HG02943 (cell line): ENCODE results near the gene CEP72.
"Not testable (repeated sequence)": the region's sequence is repeated elsewhere in the genome, so short reads cannot be mapped to it uniquely, and the experiment has no call there.

ENCODE experiments used
- ATAC-seq: cut with Tn5 transposase; IDR thresholded peaks from one replicate; pipeline ENCODE4 v1.9.1; 2021; ENCODE audit warnings: mild to moderate bottlenecking, low read depth, moderate library complexity; ENCODE audit not compliant: unreplicated experiment

CEP72 gene

GRCh38 chr5:595285-595875 lies 16.8 kb upstream of the CEP72 start:
- ATAC-seq = no peak

DNA sequence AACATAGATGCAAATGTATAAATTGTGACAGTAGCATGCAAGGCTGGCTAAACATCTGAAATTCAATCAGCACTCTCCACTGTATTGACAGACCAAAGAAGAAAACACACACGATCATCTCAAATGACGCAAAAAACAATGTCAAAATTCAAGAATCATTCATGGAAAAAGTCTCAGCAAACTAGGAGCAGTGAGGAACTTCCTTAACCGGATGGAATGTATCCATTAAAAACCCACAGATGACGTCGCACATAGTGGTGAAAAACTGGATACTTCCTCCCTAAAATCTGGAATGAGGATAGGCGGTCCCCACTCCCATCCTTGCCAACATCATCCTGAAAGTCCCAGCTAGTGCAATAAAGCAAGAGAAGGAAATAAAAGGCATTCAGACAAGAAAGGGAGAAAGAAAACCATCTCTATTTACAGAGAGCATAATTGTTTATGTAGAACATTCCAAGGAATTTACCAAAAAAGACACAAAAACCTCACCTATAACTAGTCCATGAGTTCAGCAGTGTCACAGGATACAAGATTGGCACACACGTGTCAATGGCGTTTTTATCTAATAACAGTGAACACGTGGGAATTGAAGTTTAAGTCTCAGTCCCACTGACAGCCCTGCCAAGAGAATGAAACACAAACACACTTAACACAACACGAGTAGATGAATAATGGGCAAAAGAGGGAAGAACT lies 14.1 kb upstream of the CEP72 start:
- ATAC-seq = no peak

- ATAC-seq = no peak
Measured at GRCh38 chr5:598564-598890, 13.6 kb upstream of the CEP72 start.

DNA sequence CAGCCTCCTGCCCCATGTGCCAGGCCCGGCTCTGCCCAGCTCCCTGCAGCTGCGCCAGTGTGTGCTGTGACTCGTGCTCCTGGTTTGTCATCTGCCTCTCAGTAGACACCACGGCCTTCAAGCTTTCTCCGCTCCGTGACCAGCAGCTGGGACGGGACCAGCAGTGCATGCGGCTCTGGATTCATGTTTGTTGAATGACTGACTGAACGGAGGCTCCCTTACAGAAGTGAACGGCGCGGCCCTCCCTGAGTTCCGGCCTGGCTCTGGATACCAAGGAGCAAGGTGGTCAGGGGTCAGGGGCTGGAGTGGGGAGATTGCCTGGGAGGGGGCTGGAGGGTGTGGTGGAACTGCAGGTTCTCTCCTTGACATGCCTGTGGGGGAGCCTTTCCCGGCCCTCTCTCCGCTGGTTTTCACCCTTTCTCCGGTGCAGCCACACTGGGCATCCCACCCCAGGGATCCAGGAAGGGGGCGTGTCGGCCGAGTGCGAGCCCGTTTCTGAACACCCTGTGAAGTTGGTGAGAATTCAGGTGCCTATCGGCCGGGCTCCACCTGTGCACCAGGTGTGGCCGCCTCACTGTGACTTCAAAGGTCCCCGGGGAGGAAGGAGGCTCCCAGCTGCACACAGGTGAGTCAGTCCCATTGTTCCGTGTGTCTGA lies 11.1 kb upstream of the CEP72 start:
- ATAC-seq = no peak

- no peak for ATAC-seq
Measured at GRCh38 chr5:601771-602465, 10.2 kb upstream of the CEP72 start.

DNA sequence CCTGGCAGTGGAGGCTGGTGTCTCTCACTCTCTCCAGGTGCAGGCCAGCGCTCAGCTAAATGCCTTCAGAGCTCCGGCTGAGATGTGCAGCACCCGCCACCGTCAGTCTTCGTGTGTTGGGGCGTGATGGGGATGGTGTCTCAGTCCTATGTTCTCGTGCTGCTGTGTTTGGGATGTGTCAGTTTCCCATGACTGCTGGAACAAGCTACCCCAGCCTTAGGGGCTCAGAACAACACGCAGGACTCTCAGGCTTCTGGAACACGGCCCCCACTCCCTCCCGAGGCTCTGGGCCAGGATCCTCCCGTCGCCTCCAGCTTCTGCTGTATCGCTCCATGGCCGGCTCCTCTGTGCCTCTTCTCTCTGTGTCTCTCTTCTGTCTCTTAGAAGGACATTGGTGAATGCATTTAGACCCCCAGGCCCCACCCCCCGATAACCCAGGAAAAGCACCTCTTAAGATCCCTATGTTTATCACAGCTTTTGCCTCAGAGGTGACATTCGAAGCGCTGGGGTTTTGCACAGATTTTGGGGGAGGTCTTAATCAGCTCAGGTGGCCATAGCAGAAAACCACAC lies 9.6 kb upstream of the CEP72 start:
- no peak for ATAC-seq

DNA sequence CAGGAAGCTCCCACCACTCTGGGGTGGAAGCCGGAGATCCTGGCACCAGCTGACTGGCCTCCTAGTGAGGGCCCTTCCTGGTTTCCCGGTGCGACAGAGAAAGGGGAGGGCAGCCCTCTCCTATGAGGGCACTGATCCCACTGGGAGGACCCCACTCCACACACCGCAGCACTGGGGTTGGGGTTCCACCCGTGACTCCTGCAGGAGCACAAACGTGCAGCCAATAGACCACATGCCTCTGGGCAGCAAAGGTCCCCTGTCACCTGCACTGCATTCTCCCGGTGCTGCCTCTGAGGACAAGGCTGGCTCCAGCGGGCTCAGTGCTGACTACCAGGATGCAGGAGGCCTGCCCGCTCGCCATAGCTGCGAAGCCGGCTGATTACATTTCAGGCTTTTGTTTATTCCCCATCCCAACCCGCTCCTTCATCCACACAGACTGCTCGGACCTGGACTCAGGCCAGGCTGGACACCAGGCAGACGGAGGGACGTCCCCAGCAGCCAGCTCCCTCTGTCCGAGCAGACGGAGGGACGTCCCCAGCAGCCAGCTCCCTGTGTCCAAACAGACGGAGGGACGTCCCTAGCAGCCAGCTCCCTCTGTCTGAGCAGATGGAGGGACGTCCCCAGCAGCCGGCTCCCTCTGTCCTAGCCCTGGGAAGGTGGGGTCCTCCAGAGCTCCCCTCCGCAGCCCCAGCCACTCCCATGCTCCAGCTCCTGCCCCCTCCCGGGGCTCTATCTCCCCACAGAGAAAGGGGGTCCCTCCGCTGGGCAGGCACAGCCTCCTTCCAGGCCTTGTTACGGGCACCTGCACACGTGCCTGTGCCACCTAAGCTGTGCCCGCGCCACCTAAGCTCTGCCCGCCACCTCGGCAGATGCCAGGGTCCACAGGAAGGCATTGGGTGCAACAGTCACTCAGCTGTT lies 8.8 kb upstream of the CEP72 start:
- no peak for ATAC-seq

DNA sequence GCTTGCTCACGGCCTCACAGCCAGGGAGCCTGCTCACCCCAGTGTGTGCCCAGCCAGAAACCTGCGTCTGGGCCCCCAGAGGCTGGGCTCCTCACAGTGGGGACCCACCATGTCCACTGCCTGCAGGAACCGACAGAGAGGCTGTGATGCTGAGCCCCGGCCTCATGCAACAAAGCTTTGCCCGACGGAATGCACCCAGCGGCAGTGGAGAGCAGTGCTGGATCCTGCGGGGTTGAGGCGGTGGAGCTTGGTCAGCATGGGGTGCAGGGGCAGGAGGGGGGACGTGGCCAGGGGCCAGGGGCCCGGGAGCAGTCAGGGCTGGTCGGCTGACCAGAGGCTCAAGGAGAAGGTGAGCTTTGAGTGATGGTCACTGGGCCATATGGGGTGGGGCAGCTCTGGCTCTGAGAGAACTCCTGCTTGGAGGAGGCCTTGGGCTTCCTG lies 7.7 kb upstream of the CEP72 start:
- ATAC-seq = no peak

DNA sequence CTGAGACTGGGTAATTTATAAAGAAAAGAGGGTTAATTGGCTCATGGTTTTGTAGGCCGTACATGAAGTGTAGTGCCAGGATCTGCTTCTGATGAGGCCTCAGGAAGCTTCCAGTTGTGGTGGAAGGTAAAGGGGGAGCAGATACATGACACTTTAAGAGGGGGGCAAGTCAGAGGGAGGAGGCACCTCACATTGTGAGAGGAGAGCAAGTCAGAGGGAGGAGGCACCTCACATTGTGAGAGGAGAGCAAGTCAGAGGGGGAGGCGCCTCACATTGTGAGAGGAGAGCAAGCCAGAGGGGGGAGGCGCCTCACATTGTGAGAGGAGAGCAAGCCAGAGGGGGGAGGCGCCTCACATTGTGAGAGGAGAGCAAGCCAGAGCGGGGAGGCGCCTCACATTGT lies 7.0 kb upstream of the CEP72 start:
- ATAC-seq = not testable (repeated sequence)

DNA sequence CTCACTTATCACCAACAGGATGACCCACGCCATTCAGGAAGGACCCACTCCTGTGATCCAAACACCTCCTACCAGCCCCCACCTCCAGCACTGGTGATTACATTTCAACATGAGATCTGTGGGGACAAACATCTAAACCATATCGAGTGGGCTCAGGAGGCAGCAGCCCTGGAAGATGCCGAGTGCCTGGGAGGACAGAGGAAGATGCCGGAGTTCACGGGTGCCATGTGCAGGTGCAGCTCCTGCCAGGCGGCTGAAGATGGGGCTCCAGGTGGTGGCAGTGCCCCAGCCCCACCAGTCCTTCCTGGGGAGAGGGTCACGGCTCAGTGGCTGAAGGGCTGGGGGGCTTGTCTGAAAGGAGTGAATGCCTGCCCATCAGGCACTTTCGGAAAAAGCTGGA lies 6.1 kb upstream of the CEP72 start:
- no peak for ATAC-seq

DNA sequence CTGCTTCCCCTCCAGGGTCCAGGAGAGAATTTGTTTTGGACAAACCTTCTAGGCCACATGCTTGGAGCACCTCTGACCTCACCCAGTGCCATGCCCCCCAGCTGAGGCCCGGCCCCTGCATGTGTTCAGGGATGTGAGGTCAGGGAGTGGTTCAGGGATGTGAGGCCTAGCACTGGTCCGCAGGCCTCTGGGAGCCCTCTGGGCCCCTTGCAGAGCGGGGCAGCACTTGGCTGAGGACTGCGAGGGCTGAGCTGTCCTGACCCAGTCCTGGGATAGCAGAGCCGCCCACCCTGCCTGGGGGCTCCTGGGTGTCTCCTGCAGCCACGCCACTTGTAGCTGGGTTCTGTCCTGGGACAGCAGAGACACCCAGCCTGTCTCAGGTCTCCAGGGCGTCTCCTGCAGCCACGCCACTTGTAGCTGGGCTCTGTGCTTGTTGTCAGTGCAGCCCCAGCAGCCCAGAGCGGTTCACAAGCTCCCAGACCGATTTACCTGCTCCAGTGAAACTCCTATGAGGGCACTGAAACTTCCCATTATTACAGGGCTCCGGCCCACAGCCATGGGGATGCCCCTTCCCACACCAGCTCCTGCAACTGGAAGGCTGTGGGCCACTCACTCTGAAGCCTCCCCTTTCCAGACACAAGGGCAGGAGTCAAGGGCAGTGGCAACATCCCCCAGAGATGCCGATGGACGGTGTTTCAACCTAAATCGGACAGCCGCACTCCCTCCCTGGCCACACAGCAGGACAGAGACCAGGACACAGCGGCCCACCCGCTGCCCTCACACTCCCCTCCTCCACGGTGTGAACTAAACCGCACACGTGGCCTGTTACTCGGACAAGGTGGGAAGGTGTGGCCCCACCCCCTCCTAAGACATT lies 5.4 kb upstream of the CEP72 start:
- no peak for ATAC-seq

- peak; percentile 37 for ATAC-seq
Measured at GRCh38 chr5:607541-608428, 4.4 kb upstream of the CEP72 start.

- no peak for ATAC-seq
Measured at GRCh38 chr5:608429-609370, 3.4 kb upstream of the CEP72 start.

GRCh38 chr5:609506-609905 lies 2.6 kb upstream of the CEP72 start:
- ATAC-seq = no peak

- no peak for ATAC-seq
Measured at GRCh38 chr5:610011-610743, 2.0 kb upstream of the CEP72 start.
